Keratinocyte (primary cell): ENCODE results near the gene NCAPD3. TPM values are rescaled to one million over a fixed set of nuclear protein-coding genes. Genes with fewer than 3 reads are reported as not detected.

Source experiments
- DNase-seq: peaks from one replicate; pipeline ENCODE4 v3.0.0-alpha.2; 2011; ENCODE audit warnings: low read depth, missing footprints, low spot score
- FAIRE-seq: peaks from 2 replicates; lab custom pipeline; 2011; peaks lifted over from hg19 to GRCh38; lab: Jason Lieb, UNC
- H2AFZ ChIP-seq: 2 replicates; pipeline ENCODE4 v1.6.0; 2012; ENCODE audit warnings: low read length, control low read depth, inconsistent platforms; ENCODE audit not compliant: control insufficient read depth
- H3K27ac ChIP-seq: 2 replicates; pipeline ENCODE4 v1.5.1; 2011; ENCODE audit warnings: low read length; ENCODE audit not compliant: control insufficient read depth, insufficient read depth
- H3K27me3 ChIP-seq: 3 replicates; pipeline ENCODE4 v1.6.0; 2011; ENCODE audit warnings: low read length; ENCODE audit not compliant: control insufficient read depth, insufficient read depth; ENCODE audit errors: extremely low read depth
- H3K36me3 ChIP-seq, 2 experiments: 2 replicates in 1 of 2; 3 replicates in 1 of 2; pipeline ENCODE4 v1.5.1; 2011; ENCODE audit warnings: low read length in 2 of 2, mild to moderate bottlenecking in 1 of 2; ENCODE audit not compliant: control insufficient read depth in 2 of 2, insufficient read depth in 2 of 2; ENCODE audit errors: extremely low read depth in 1 of 2
- H3K4me1 ChIP-seq: 3 replicates; pipeline ENCODE4 v1.5.1; 2011; ENCODE audit warnings: low read length; ENCODE audit not compliant: control insufficient read depth, insufficient read depth; ENCODE audit errors: extremely low read depth
- H3K4me2 ChIP-seq: 3 replicates; pipeline ENCODE4 v1.6.0; 2011; ENCODE audit warnings: low read depth, low read length; ENCODE audit not compliant: control insufficient read depth, insufficient read depth; ENCODE audit errors: extremely low read depth
- H3K4me3 ChIP-seq, 3 experiments: fragments of 200-600 bp in 1 of 3; sonication (generic) in 1 of 3; 2 replicates in 2 of 3; 3 replicates in 1 of 3; pipeline ENCODE4 v1.5.1; 2011 to 2016; ENCODE audit warnings: low read length in 3 of 3, mild to moderate bottlenecking in 3 of 3, control low read depth in 2 of 3, inconsistent platforms in 1 of 3, low read depth in 1 of 3, mixed read lengths in 1 of 3, mixed run types in 1 of 3, moderate library complexity in 1 of 3; ENCODE audit not compliant: control insufficient read depth in 2 of 3, insufficient read depth in 2 of 3; ENCODE audit errors: extremely low read depth in 1 of 3
- H3K79me2 ChIP-seq: 2 replicates; pipeline ENCODE4 v1.6.0; 2012; ENCODE audit warnings: low read length; ENCODE audit not compliant: control insufficient read depth, insufficient read depth
- H3K9ac ChIP-seq: 3 replicates; pipeline ENCODE4 v1.6.0; 2011; ENCODE audit warnings: low read length; ENCODE audit not compliant: control insufficient read depth, insufficient read depth; ENCODE audit errors: extremely low read depth
- H3K9me1 ChIP-seq: 3 replicates; pipeline ENCODE4 v1.6.0; 2011; ENCODE audit warnings: low read length; ENCODE audit not compliant: control insufficient read depth, insufficient read depth; ENCODE audit errors: extremely low read depth
- H3K9me3 ChIP-seq: 2 replicates; pipeline ENCODE4 v1.5.1; 2012; ENCODE audit warnings: low read depth, low read length; ENCODE audit not compliant: control insufficient read depth
- H4K20me1 ChIP-seq: 3 replicates; pipeline ENCODE4 v1.6.0; 2011; ENCODE audit warnings: low read length; ENCODE audit not compliant: control insufficient read depth, insufficient read depth; ENCODE audit errors: extremely low read depth
- EZH2 ChIP-seq: IDR thresholded peaks from one replicate; pipeline ENCODE4 v1.6.1; 2012; ENCODE audit warnings: inconsistent platforms, mild to moderate bottlenecking, low read length, moderate library complexity
- dilution Hi-C: fragments of 300-500 bp; cut with MboI; formaldehyde crosslinking; loops from one replicate; pipeline ENCODE4 v1.7.0; 2020; ENCODE audit warnings: low sequenced_read_pairs; ENCODE audit not compliant: extremely low pct_ligation_motif_present
- polyA plus RNA-seq, 5 experiments: library from polyadenylated mRNA; depleted of rRNA in 3 of 5; stranded (reverse) in 3 of 5; stranded (forward) in 1 of 5; unstranded in 1 of 5; fragments of >200 nt; gene quantifications; 1 replicate in 1 of 5; 2 replicates in 3 of 5; 3 replicates in 1 of 5; pipeline versions ENCODE4 v1.2.1 to v1.2.3, GENCODE V29; 2011 to 2012; ENCODE audit warnings: missing spikeins in 2 of 5, low read depth in 1 of 5, low replicate concordance in 1 of 5
- TF ChIP-seq, protein P1 (sequence below), 3 experiments: IDR thresholded peaks in 1 of 3; conservative IDR thresholded peaks in 1 of 3; optimal IDR thresholded peaks in 1 of 3; 2 replicates in 2 of 3; 3 replicates in 1 of 3; pipeline versions ENCODE3 to v1.5.1; 2011; ENCODE audit warnings: low read length in 3 of 3, mild to moderate bottlenecking in 3 of 3, moderate library complexity in 2 of 3, control low read depth in 1 of 3, inconsistent platforms in 1 of 3; ENCODE audit not compliant: insufficient read depth in 2 of 3; ENCODE audit errors: extremely low read depth in 1 of 3

The NCAPD3 gene
- polyA plus RNA-seq, 1 donor (not counting 4 experiments of a cell fraction or from before 2014, with no cell fraction given): 23.0 TPM

- Histone ChIP-seq H3K4me1 (peaks cover 32% of the 10 kb centered on the region), H3K9ac (no peak overlapping the region), H3K4me3 (no peak overlapping the region), H3K36me3 (peaks cover 3 to 5% of the 10 kb centered on the region in 2 experiments), H3K27me3 (no peaks in the 10 kb centered on the region), H2AFZ (no peak overlapping the region), H3K9me3 (no peaks in the 10 kb centered on the region), H3K4me2 (no peak overlapping the region), H4K20me1 (no peaks in the 10 kb centered on the region), H3K27ac (no peak overlapping the region), H3K79me2 (peaks cover 4% of the 10 kb centered on the region), H3K9me1 (no peaks in the 10 kb centered on the region)
- dilution Hi-C loops: no loop called here
- DNase-seq (no peak), FAIRE-seq (no peak)
- TF ChIP-seq, protein P1, sequence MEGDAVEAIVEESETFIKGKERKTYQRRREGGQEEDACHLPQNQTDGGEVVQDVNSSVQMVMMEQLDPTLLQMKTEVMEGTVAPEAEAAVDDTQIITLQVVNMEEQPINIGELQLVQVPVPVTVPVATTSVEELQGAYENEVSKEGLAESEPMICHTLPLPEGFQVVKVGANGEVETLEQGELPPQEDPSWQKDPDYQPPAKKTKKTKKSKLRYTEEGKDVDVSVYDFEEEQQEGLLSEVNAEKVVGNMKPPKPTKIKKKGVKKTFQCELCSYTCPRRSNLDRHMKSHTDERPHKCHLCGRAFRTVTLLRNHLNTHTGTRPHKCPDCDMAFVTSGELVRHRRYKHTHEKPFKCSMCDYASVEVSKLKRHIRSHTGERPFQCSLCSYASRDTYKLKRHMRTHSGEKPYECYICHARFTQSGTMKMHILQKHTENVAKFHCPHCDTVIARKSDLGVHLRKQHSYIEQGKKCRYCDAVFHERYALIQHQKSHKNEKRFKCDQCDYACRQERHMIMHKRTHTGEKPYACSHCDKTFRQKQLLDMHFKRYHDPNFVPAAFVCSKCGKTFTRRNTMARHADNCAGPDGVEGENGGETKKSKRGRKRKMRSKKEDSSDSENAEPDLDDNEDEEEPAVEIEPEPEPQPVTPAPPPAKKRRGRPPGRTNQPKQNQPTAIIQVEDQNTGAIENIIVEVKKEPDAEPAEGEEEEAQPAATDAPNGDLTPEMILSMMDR (optimal IDR thresholded peaks at IDR 0.05 in 1 of 3, IDR thresholded peaks at IDR 0.05 in 1 of 3, conservative IDR thresholded peaks at IDR 0.05 in 1 of 3; ENCODE audit: extremely low read depth in 1 of 3, insufficient read depth in 2 of 3, low read length in 3 of 3): no peak
- no peak for TF ChIP-seq EZH2
Measured at GRCh38 chr11:134267966-134268365, 44.2 kb upstream of the NCAPD3 start.

DNA sequence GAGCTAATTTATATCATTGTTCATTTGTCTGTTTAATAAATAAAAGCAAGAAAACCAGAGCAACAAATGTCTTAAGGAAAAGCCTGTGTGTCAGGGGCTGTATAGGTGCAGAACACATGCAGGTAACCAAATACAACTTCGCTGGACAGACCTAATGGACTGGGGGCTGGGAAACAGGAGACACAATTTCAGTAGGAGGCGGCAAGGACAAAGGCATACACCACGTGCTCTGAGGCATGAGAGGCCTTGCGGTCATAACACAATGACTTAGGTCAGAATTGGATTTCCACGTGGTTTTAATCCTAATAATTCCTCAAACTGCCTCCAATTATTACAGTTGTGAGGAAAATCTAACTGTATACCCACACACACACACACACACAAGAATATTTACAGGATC is 43.7 kb upstream of the NCAPD3 start:
- Histone ChIP-seq H3K4me1 (peaks cover 32% of the 10 kb centered on the region), H3K9ac (no peak overlapping the region), H3K36me3 (peaks cover 4 to 6% of the 10 kb centered on the region in 2 experiments), H3K9me1 (no peaks in the 10 kb centered on the region), H3K27me3 (no peaks in the 10 kb centered on the region), H2AFZ (peak overlapping the region; percentile 12), H3K79me2 (peaks cover 4% of the 10 kb centered on the region), H4K20me1 (no peaks in the 10 kb centered on the region), H3K4me3 (no peak overlapping the region), H3K27ac (peak overlapping the region; percentile 69), H3K4me2 (peak overlapping the region; percentile 28), H3K9me3 (no peaks in the 10 kb centered on the region)
- TF ChIP-seq, protein P1 (optimal IDR thresholded peaks at IDR 0.05 in 1 of 3, IDR thresholded peaks at IDR 0.05 in 1 of 3, conservative IDR thresholded peaks at IDR 0.05 in 1 of 3; ENCODE audit: extremely low read depth in 1 of 3, insufficient read depth in 2 of 3, low read length in 3 of 3): no peak
- no peak for TF ChIP-seq EZH2
- FAIRE-seq (no peak), DNase-seq (no peak)
- dilution Hi-C loops: no loop called here
